Calu3 (cell line): ENCODE results near the gene PDZD8. TPM values are rescaled to one million over a fixed set of nuclear protein-coding genes. Genes with fewer than 3 reads are reported as not detected.

Experiments
- BruUV-seq: library from RNA; stranded (reverse); fragments of 400-500 nt; replicated peaks from 2 replicates; lab custom pipeline; 2021; lab: Mats Ljungman, UMichigan
- CTCF ChIA-PET: fragments of 300-600 bp; sonication (Branson Sonifier 250); formaldehyde crosslinking; loops from one replicate; lab custom pipeline; 2022; ENCODE audit warnings: antibody characterized with exemption; lab: Charles Lee
- DNase-seq: peaks from one replicate; pipeline ENCODE4 v3.0.0; 2022
- H3K27ac Mint-ChIP-seq: one replicate; pipeline ENCODE4 v1.8.0; 2022; ENCODE audit warnings: mixed read lengths; ENCODE audit not compliant: unreplicated experiment
- H3K27me3 Mint-ChIP-seq: one replicate; pipeline ENCODE4 v1.8.0; 2022; ENCODE audit warnings: mixed read lengths; ENCODE audit not compliant: unreplicated experiment
- H3K36me3 Mint-ChIP-seq: one replicate; pipeline ENCODE4 v1.8.0; 2022; ENCODE audit warnings: mild to moderate bottlenecking, moderate library complexity, mixed read lengths; ENCODE audit not compliant: insufficient read depth, unreplicated experiment
- H3K4me1 Mint-ChIP-seq: one replicate; pipeline ENCODE4 v1.8.0; 2022; ENCODE audit warnings: mild to moderate bottlenecking, low read depth, mixed read lengths; ENCODE audit not compliant: unreplicated experiment
- H3K4me3 Mint-ChIP-seq: one replicate; pipeline ENCODE4 v1.8.0; 2022; ENCODE audit warnings: mild to moderate bottlenecking, low read depth, moderate library complexity, mixed read lengths; ENCODE audit not compliant: unreplicated experiment
- H3K9me3 Mint-ChIP-seq: one replicate; pipeline ENCODE4 v1.8.0; 2022; ENCODE audit warnings: low read depth, mixed read lengths; ENCODE audit not compliant: unreplicated experiment
- intact Hi-C: fragments of 100-400 bp; cut with micrococcal nuclease; formaldehyde crosslinking; loops from one replicate; pipeline ENCODE4 v1.10.0; 2022; ENCODE audit not compliant: unreplicated experiment
- total RNA-seq: library from RNA; stranded (reverse); gene quantifications from 2 replicates; pipeline ENCODE4 v1.2.3, GENCODE V29; 2022
- TF ChIP-seq, protein P1 (sequence below): fragments of 200-600 bp; IDR thresholded peaks from one replicate; pipeline ENCODE4 v1.8.0; 2022; ENCODE audit warnings: antibody characterized with exemption; ENCODE audit not compliant: unreplicated experiment

PDZD8 gene
- total RNA-seq, 1 experiment from 2014 or later: 45.0 TPM

DNA sequence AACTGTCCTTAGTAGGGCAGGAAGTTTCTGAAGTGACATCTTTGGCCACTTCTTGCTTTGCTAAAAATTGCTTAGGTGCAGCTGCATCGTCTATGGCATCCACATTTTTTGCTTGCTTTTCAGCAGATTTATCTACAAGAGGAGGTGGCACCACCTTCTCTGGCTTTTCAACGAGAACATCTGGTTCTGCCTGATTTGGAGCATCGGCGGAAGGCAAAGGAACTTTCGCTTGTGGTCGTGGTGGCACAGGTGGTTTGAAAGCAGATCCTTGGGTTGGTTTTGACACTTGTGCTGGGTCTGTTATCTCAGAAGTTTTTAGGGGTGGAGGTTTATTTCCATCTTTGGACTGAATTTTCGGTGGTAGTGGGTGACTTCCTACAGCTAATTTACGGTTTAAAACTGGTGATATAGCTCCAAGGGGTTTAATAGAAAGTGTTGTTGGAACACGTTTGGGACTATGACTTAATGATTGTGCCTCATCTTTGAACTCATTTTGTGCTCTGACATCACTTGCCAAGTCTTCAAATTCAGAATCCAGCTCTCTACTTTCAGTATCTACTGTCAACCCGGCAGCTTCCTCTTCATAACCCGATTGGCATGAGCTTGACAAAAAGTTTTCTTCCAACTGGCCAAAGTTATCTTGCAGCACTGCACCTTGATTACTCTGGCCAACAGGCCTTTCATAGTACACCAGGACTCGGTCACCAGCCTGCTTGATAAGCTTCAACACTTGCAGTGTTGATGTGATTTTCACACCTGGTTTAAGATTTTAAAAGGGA is 90.3 kb downstream of the PDZD8 start:
- no peak overlapping the region for H3K4me3 Mint-ChIP-seq
- intact Hi-C loops: loop anchor here (5.0 kb wide), 1 partner anchor 37 kb away; no protein-coding TSS in a partner anchor
- no peaks in the 10 kb centered on the region for H3K36me3 Mint-ChIP-seq
- H3K27me3 Mint-ChIP-seq: no peaks in the 10 kb centered on the region
- TF ChIP-seq, protein P1, sequence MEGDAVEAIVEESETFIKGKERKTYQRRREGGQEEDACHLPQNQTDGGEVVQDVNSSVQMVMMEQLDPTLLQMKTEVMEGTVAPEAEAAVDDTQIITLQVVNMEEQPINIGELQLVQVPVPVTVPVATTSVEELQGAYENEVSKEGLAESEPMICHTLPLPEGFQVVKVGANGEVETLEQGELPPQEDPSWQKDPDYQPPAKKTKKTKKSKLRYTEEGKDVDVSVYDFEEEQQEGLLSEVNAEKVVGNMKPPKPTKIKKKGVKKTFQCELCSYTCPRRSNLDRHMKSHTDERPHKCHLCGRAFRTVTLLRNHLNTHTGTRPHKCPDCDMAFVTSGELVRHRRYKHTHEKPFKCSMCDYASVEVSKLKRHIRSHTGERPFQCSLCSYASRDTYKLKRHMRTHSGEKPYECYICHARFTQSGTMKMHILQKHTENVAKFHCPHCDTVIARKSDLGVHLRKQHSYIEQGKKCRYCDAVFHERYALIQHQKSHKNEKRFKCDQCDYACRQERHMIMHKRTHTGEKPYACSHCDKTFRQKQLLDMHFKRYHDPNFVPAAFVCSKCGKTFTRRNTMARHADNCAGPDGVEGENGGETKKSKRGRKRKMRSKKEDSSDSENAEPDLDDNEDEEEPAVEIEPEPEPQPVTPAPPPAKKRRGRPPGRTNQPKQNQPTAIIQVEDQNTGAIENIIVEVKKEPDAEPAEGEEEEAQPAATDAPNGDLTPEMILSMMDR: no peak
- no TSS peak for BruUV-seq
- no peaks in the 10 kb centered on the region for H3K4me1 Mint-ChIP-seq
- no peak for DNase-seq
- CTCF ChIA-PET: no interaction called here
- H3K27ac Mint-ChIP-seq: no peak overlapping the region
- H3K9me3 Mint-ChIP-seq: no peaks in the 10 kb centered on the region

DNA sequence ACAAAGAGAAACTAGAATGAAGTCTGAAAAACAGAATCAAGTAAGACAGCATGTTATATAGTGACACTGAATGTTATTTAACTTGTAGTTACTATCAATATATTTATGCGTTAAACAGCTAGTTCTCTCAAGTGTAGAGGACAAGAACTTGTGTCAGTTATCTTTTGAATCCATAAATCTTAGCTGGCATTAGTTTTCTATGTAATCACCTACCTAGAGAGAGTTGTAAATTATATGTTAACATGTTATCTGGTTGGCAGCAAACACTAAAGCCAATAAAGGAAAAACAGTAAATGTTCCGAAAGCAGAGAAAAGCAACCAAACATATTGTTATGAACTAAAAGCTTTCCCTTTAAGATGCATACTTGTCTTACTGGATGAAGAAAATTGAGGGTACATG is 97.6 kb downstream of the PDZD8 start:
- no peaks in the 10 kb centered on the region for H3K9me3 Mint-ChIP-seq
- DNase-seq: no peak
- H3K27me3 Mint-ChIP-seq: no peaks in the 10 kb centered on the region
- CTCF ChIA-PET: no interaction called here
- no peak overlapping the region for H3K4me3 Mint-ChIP-seq
- TF ChIP-seq, protein P1: no peak
- no peaks in the 10 kb centered on the region for H3K4me1 Mint-ChIP-seq
- BruUV-seq: no TSS peak
- no peaks in the 10 kb centered on the region for H3K36me3 Mint-ChIP-seq
- no peak overlapping the region for H3K27ac Mint-ChIP-seq
- intact Hi-C loops: no loop called here

DNA sequence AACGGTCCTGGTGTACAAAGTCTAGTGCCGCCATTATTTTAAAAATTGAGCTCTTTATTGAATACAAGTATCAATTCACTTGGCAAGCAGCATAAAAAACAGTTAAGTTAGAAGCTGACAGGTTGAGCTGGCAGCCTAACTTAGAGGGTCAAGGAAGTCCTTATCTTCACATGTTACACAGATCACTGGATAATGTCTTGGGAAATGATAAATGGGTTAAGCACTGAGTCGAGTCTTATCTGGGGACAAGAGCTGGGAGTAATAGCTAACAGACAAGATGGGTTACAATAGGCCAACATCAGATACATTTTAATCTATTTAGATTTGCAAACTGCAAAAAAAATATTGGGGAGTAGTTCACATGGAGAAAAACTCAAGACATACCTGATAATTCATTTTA is 100.1 kb downstream of the PDZD8 start:
- H3K27me3 Mint-ChIP-seq: no peaks in the 10 kb centered on the region
- H3K4me1 Mint-ChIP-seq: no peaks in the 10 kb centered on the region
- BruUV-seq: no TSS peak
- no peak overlapping the region for H3K27ac Mint-ChIP-seq
- TF ChIP-seq, protein P1: no peak
- H3K9me3 Mint-ChIP-seq: no peaks in the 10 kb centered on the region
- DNase-seq: no peak
- H3K36me3 Mint-ChIP-seq: no peaks in the 10 kb centered on the region
- no peak overlapping the region for H3K4me3 Mint-ChIP-seq
- CTCF ChIA-PET: no interaction called here
- intact Hi-C loops: no loop called here

DNA sequence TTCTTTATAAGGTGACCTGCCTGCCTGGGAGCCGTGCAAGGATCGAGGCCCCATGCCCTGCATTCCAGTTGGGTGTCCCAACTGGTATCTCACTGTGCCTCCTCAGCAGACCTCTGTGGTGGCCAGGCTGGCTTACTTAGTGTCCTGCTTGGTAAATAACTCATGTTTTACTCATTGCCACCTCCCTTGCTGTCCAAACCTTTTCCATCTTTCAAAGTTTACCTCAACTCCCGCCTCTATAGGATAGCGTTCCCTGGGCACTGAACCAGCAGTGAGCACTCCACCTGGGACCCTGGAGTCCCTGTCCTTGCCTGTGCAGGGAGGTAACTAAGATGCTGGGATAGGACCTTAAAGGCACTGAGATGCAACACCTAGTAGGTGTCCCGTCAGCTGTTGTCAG is 100.7 kb downstream of the PDZD8 start:
- CTCF ChIA-PET: no interaction called here
- Mint-ChIP-seq H3K27me3 (no peaks in the 10 kb centered on the region), H3K4me3 (no peak overlapping the region), H3K27ac (no peak overlapping the region), H3K36me3 (no peaks in the 10 kb centered on the region), H3K9me3 (no peaks in the 10 kb centered on the region), H3K4me1 (no peaks in the 10 kb centered on the region)
- TF ChIP-seq, protein P1: no peak
- no TSS peak for BruUV-seq
- DNase-seq: no peak
- intact Hi-C loops: no loop called here
